Measurements from ENCODE around the gene CCDC93.

- TF ChIP-seq LEF1 (IDR thresholded peaks at IDR 0.05; ENCODE audit: borderline replicate concordance), result no peak
- TF ChIP-seq PKNOX1 (IDR thresholded peaks at IDR 0.05), result no peak
- no peak for TF ChIP-seq FOXM1 (IDR thresholded peaks at IDR 0.05; ENCODE audit: borderline replicate concordance)
- no peak for TF ChIP-seq FOXK2 (IDR thresholded peaks at IDR 0.05)
- TF ChIP-seq SP1 (IDR thresholded peaks at IDR 0.05), result no peak
- no peak for TF ChIP-seq ELF4 (IDR thresholded peaks at IDR 0.05)
- TF ChIP-seq CTBP1 (IDR thresholded peaks at IDR 0.05; ENCODE audit: borderline replicate concordance), result no peak
- TF ChIP-seq HDGF (IDR thresholded peaks at IDR 0.05; ENCODE audit: borderline replicate concordance), result no peak
Measured at GRCh38 chr2:118056165-118056534, 42.3 kb upstream of the CCDC93 start.

All from HEK293T (cell line).